Activated B cell treated with CpG ODN at 0.5 μM for 24 hours (primary cell): Measurements from ENCODE around the gene PCDH9. TPM values are rescaled to one million over a fixed set of nuclear protein-coding genes. Genes with fewer than 3 reads are reported as not detected.

Experiments used
- ATAC-seq: fragments of 200-7000 bp; cut with Tn5 transposase; one replicate; pipeline ENCODE4 v1.10.0; 2021; ENCODE audit warnings: low read depth, mild to moderate bottlenecking, moderate library complexity
- CTCF ChIA-PET: fragments of 350-600 bp; sonication (Branson Sonifier 250); formaldehyde crosslinking; loops from one replicate; lab custom pipeline; 2021; ENCODE audit warnings: antibody characterized with exemption; lab: Charles Lee
- POLR2A ChIA-PET: fragments of 350-600 bp; sonication (Branson Sonifier 250); formaldehyde crosslinking; loops from one replicate; lab custom pipeline; 2021; ENCODE audit warnings: antibody characterized with exemption; lab: Charles Lee
- DNase-seq: peaks from one replicate; pipeline ENCODE4 v3.0.0; 2022
- H3K27ac Mint-ChIP-seq: one replicate; pipeline ENCODE4 v1.8.0; 2020; ENCODE audit warnings: mixed read lengths
- H3K27me3 Mint-ChIP-seq: one replicate; pipeline ENCODE4 v1.8.0; 2021; ENCODE audit warnings: mixed read lengths
- H3K36me3 Mint-ChIP-seq: one replicate; pipeline ENCODE4 v1.8.0; 2021; ENCODE audit warnings: low read depth, mixed read lengths
- H3K4me1 Mint-ChIP-seq: one replicate; pipeline ENCODE4 v1.8.0; 2021; ENCODE audit warnings: mixed read lengths
- H3K4me3 Mint-ChIP-seq: one replicate; pipeline ENCODE4 v1.8.0; 2020; ENCODE audit warnings: mild to moderate bottlenecking, mixed read lengths
- H3K9me3 Mint-ChIP-seq: one replicate; pipeline ENCODE4 v1.8.0; 2020; ENCODE audit warnings: mixed read lengths
- CTCF ChIP-seq: fragments of 200-600 bp; IDR thresholded peaks from one replicate; pipeline ENCODE4 v1.8.0; 2022; ENCODE audit warnings: antibody characterized with exemption, mild to moderate bottlenecking
- intact Hi-C: fragments of 100-400 bp; cut with micrococcal nuclease; formaldehyde crosslinking; loops from one replicate; pipeline ENCODE4 v1.15.1; 2024
- total RNA-seq: library from RNA; stranded (reverse); gene quantifications from 2 replicates; pipeline ENCODE4 v1.2.3, GENCODE V29; 2022

Gene PCDH9
- total RNA-seq, 1 donor from 2014 or later = 6.4 TPM

- ChIA-PET POLR2A (no interaction called here), CTCF (no interaction called here)
- H3K27me3 Mint-ChIP-seq = no peaks in the 10 kb centered on the region
- H3K9me3 Mint-ChIP-seq = peaks cover 4% of the 10 kb centered on the region
- ATAC-seq (no peak), DNase-seq (no peak)
- H3K4me3 Mint-ChIP-seq = no peak overlapping the region
- no peaks in the 10 kb centered on the region for H3K36me3 Mint-ChIP-seq
- H3K27ac Mint-ChIP-seq = no peak overlapping the region
- no peak for TF ChIP-seq CTCF
- H3K4me1 Mint-ChIP-seq = peaks cover 2% of the 10 kb centered on the region
- intact Hi-C loops = loop anchor here (10.0 kb wide), 1 partner anchor 486 kb away; no protein-coding TSS in a partner anchor
Measured at GRCh38 chr13:66509175-66509574, 721.0 kb downstream of the PCDH9 start.

- no peak overlapping the region for H3K27ac Mint-ChIP-seq
- ATAC-seq = no peak
- TF ChIP-seq CTCF = no peak
- H3K27me3 Mint-ChIP-seq = no peaks in the 10 kb centered on the region
- intact Hi-C loops = loop anchor here (10.0 kb wide), 1 partner anchor 486 kb away; no protein-coding TSS in a partner anchor
- no peak overlapping the region for H3K4me3 Mint-ChIP-seq
- no peak for DNase-seq
- ChIA-PET CTCF (no interaction called here), POLR2A (no interaction called here)
- peaks cover 4% of the 10 kb centered on the region for H3K9me3 Mint-ChIP-seq
- no peaks in the 10 kb centered on the region for H3K36me3 Mint-ChIP-seq
- H3K4me1 Mint-ChIP-seq = peaks cover 2% of the 10 kb centered on the region
Measured at GRCh38 chr13:66508153-66508909, 721.8 kb downstream of the PCDH9 start.

GRCh38 chr13:66506979-66507378 is 723.2 kb downstream of the PCDH9 start:
- intact Hi-C loops = loop anchor here (10.0 kb wide), 1 partner anchor 488 kb away; no protein-coding TSS in a partner anchor
- ATAC-seq = no peak
- ChIA-PET CTCF (no interaction called here), POLR2A (no interaction called here)
- no peak for TF ChIP-seq CTCF
- H3K9me3 Mint-ChIP-seq = peaks cover 4% of the 10 kb centered on the region
- peaks cover 2% of the 10 kb centered on the region for H3K4me1 Mint-ChIP-seq
- no peak for DNase-seq
- no peaks in the 10 kb centered on the region for H3K36me3 Mint-ChIP-seq
- H3K27ac Mint-ChIP-seq = no peak overlapping the region
- H3K4me3 Mint-ChIP-seq = no peak overlapping the region
- H3K27me3 Mint-ChIP-seq = no peaks in the 10 kb centered on the region

GRCh38 chr13:66506051-66506777 is 723.9 kb downstream of the PCDH9 start:
- no peak for TF ChIP-seq CTCF
- H3K4me3 Mint-ChIP-seq = no peak overlapping the region
- H3K4me1 Mint-ChIP-seq = peaks cover 2% of the 10 kb centered on the region
- ATAC-seq (no peak), DNase-seq (no peak)
- POLR2A ChIA-PET = no interaction called here
- H3K36me3 Mint-ChIP-seq = no peaks in the 10 kb centered on the region
- H3K27me3 Mint-ChIP-seq = no peaks in the 10 kb centered on the region
- H3K9me3 Mint-ChIP-seq = peaks cover 4% of the 10 kb centered on the region
- H3K27ac Mint-ChIP-seq = no peak overlapping the region
- CTCF ChIA-PET = no interaction called here
- intact Hi-C loops = loop anchor here (10.0 kb wide), 1 partner anchor 489 kb away; no protein-coding TSS in a partner anchor

- ChIA-PET CTCF (no interaction called here), POLR2A (no interaction called here)
- no peak overlapping the region for H3K27ac Mint-ChIP-seq
- intact Hi-C loops = loop anchor here (10.0 kb wide), 1 partner anchor 491 kb away; no protein-coding TSS in a partner anchor
- no peaks in the 10 kb centered on the region for H3K4me1 Mint-ChIP-seq
- no peak for ATAC-seq
- no peak for TF ChIP-seq CTCF
- DNase-seq = no peak
- no peak overlapping the region for H3K4me3 Mint-ChIP-seq
- H3K27me3 Mint-ChIP-seq = no peaks in the 10 kb centered on the region
- no peaks in the 10 kb centered on the region for H3K36me3 Mint-ChIP-seq
- peaks cover 4% of the 10 kb centered on the region for H3K9me3 Mint-ChIP-seq
Measured at GRCh38 chr13:66503890-66504289, 726.2 kb downstream of the PCDH9 start.
